Liver (tissue), 9 donors: Measurements from ENCODE around the gene PPIL3. TPM values are rescaled to one million over a fixed set of nuclear protein-coding genes. Genes with fewer than 3 reads are reported as not detected.

Experiments used
- DNase-seq: peaks from one replicate; pipeline ENCODE4 v3.0.0-alpha.2; 2017; ENCODE audit warnings: low spot score
- H3K27ac ChIP-seq, 2 donors: one replicate each; pipeline ENCODE4 v1.7.0; 2013; ENCODE audit warnings: inconsistent platforms in 2 of 2, low read length in 2 of 2, control low read depth in 1 of 2, low read depth in 1 of 2, mild to moderate bottlenecking in 1 of 2
- H3K27me3 ChIP-seq, 4 donors: one replicate each; pipeline versions ENCODE4 v1.6.1 to v1.7.0; 2013; ENCODE audit warnings: low read length in 3 of 4, inconsistent platforms in 1 of 4, mild to moderate bottlenecking in 1 of 4, moderate library complexity in 1 of 4; ENCODE audit not compliant: control insufficient read depth in 4 of 4, insufficient read depth in 4 of 4
- H3K36me3 ChIP-seq, 4 donors: one replicate each; pipeline versions ENCODE4 v1.6.1 to v1.7.0; 2013; ENCODE audit warnings: low read length in 3 of 4, mild to moderate bottlenecking in 3 of 4, low read depth in 1 of 4, moderate library complexity in 1 of 4; ENCODE audit not compliant: control insufficient read depth in 4 of 4, insufficient read depth in 3 of 4
- H3K4me1 ChIP-seq, 4 donors: one replicate each; pipeline versions ENCODE4 v1.6.1 to v1.7.0; 2013; ENCODE audit warnings: low read length in 3 of 4, mild to moderate bottlenecking in 3 of 4, moderate library complexity in 1 of 4; ENCODE audit not compliant: control insufficient read depth in 4 of 4, insufficient read depth in 4 of 4
- H3K4me3 ChIP-seq, 3 donors: one replicate each; pipeline versions ENCODE4 v1.6.1 to v1.7.0; 2013; ENCODE audit warnings: low read length in 3 of 3, control low read depth in 1 of 3, low read depth in 1 of 3, mild to moderate bottlenecking in 1 of 3
- H3K9ac ChIP-seq, 2 donors: one replicate each; pipeline ENCODE4 v1.7.0; 2013; ENCODE audit warnings: low read length in 2 of 2, mild to moderate bottlenecking in 2 of 2, moderate library complexity in 2 of 2, control low read depth in 1 of 2, low read depth in 1 of 2
- H3K9me3 ChIP-seq, 4 donors: one replicate each; pipeline versions ENCODE4 v1.6.1 to v1.7.0; 2013; ENCODE audit warnings: low read length in 3 of 4; ENCODE audit not compliant: control insufficient read depth in 4 of 4
- ATF3 ChIP-seq: IDR thresholded peaks from 2 replicates; pipeline ENCODE4 v1.6.1; 2016; ENCODE audit warnings: antibody characterized with exemption
- CTCF ChIP-seq: fragments of 150-350 bp; IDR thresholded peaks from 2 replicates; pipeline ENCODE4 v1.5.1; 2017; ENCODE audit warnings: improper control_type of control experiment, low read depth, low read length; ENCODE audit not compliant: missing input control
- EGR1 ChIP-seq, 2 donors: IDR thresholded peaks; 2 replicates each; pipeline ENCODE4 v1.6.1; 2016 to 2018; ENCODE audit warnings: antibody characterized with exemption in 2 of 2, low read depth in 2 of 2
- FOXA1 ChIP-seq: IDR thresholded peaks from 2 replicates; pipeline ENCODE4 v1.6.1; 2016; ENCODE audit warnings: antibody characterized with exemption
- FOXA2 ChIP-seq: IDR thresholded peaks from 2 replicates; pipeline ENCODE4 v1.6.1; 2016; ENCODE audit warnings: antibody characterized with exemption
- HNF4A ChIP-seq, 2 donors: conservative IDR thresholded peaks; 2 replicates each; pipeline ENCODE4 v1.6.1; 2016; ENCODE audit warnings: antibody characterized with exemption in 2 of 2, mild to moderate bottlenecking in 2 of 2
- HNF4G ChIP-seq: IDR thresholded peaks from 2 replicates; pipeline ENCODE4 v1.6.1; 2016; ENCODE audit warnings: antibody characterized with exemption
- NR2F2 ChIP-seq: IDR thresholded peaks from 2 replicates; pipeline ENCODE4 v1.6.1; 2016; ENCODE audit warnings: antibody characterized with exemption
- RAD21 ChIP-seq, 2 donors: IDR thresholded peaks; 2 replicates each; pipeline ENCODE4 v1.6.1; 2016; ENCODE audit warnings: antibody characterized with exemption in 2 of 2, mild to moderate bottlenecking in 2 of 2
- REST ChIP-seq: IDR thresholded peaks from 2 replicates; pipeline ENCODE4 v1.6.1; 2016; ENCODE audit warnings: antibody characterized with exemption, mild to moderate bottlenecking
- RXRA ChIP-seq, 2 donors: IDR thresholded peaks; 2 replicates each; pipeline ENCODE4 v1.6.1; 2017 to 2018; ENCODE audit warnings: antibody characterized with exemption in 2 of 2, mild to moderate bottlenecking in 1 of 2
- SP1 ChIP-seq: IDR thresholded peaks from 2 replicates; pipeline ENCODE4 v1.6.1; 2018; ENCODE audit warnings: antibody characterized with exemption, mild to moderate bottlenecking
- TAF1 ChIP-seq: conservative IDR thresholded peaks from 2 replicates; pipeline ENCODE4 v1.6.1; 2016; ENCODE audit warnings: antibody characterized with exemption, mild to moderate bottlenecking
- ZBTB33 ChIP-seq: IDR thresholded peaks from 2 replicates; pipeline ENCODE4 v1.6.1; 2016; ENCODE audit warnings: antibody characterized with exemption
- WGBS: extraction: QIAGEN DNeasy Blood & Tissue Kit; methylation state at CpG from one replicate; pipeline ENCODE4 v1.1.7; 2013; 5-methylcytosine and 5-hydroxymethylcytosine counted together
- polyA plus RNA-seq, 2 donors: library from polyadenylated mRNA; stranded (reverse) in 1 of 2; unstranded in 1 of 2; fragments of 200-250 nt in 1 of 2; fragments of >200 nt in 1 of 2; fragmentation: Nextera tagmentation in 1 of 2; extraction: Ambion mirVana in 1 of 2; gene quantifications; one replicate each; pipeline versions ENCODE4 v1.2.1 to v1.2.3, GENCODE V29; 2013 to 2015
- total RNA-seq, 2 donors: library from RNA; depleted of rRNA; stranded (reverse); fragments of >200 nt; gene quantifications; one replicate each; pipeline ENCODE4 v1.2.3, GENCODE V29; 2014
- donor health status: healthy.
- donor health status: healthy.
- donor health status: healthy.
- donor health status: healthy.
- donor health status: healthy.

Gene PPIL3
- total and polyA plus RNA-seq, 4 donors, result 8.6 to 35.4 (median 19.9) TPM

GRCh38 chr2:200828572-200829257 is 60.2 kb downstream of the PPIL3 start:
- Histone ChIP-seq H3K4me3 (no peak overlapping the region), H3K27ac (no peak overlapping the region)

More at GRCh38 chr2:200828572-200829257, 60.2 kb downstream of the PPIL3 start:
- no peaks in the 10 kb centered on the region for H3K4me1 ChIP-seq
- H3K36me3 ChIP-seq, result peaks cover 0 to 7% (median 2%) of the 10 kb centered on the region in 4 donors
- H3K9me3 ChIP-seq, result no peaks in the 10 kb centered on the region
- no peak overlapping the region for H3K9ac ChIP-seq
- no peaks in the 10 kb centered on the region for H3K27me3 ChIP-seq
- 90% methylated on average over 9 of the region's 9 CpGs for WGBS
- no peak for DNase-seq
- TF ChIP-seq FOXA1, result no peak
- TF ChIP-seq TAF1, result no peak
- TF ChIP-seq HNF4A (conservative IDR thresholded peaks at IDR 0.05), result no peak
- TF ChIP-seq HNF4G, result no peak
- TF ChIP-seq NR2F2, result no peak
- TF ChIP-seq SP1, result no peak
- TF ChIP-seq FOXA2, result no peak
- no peak for TF ChIP-seq ATF3
- no peak for TF ChIP-seq REST
- no peak for TF ChIP-seq CTCF
- no peak for TF ChIP-seq RXRA (IDR thresholded peaks at IDR 0.05)
- TF ChIP-seq ZBTB33, result no peak
- no peak for TF ChIP-seq EGR1 (IDR thresholded peaks at IDR 0.05; ENCODE audit: low read depth in 2 of 2)
- TF ChIP-seq RAD21 (IDR thresholded peaks at IDR 0.05), result no peak
